HG03066 (cell line): Measurements from ENCODE around the gene DPF1.
"Not testable (repeated sequence)": the region's sequence is repeated elsewhere in the genome, so short reads cannot be mapped to it uniquely, and the experiment has no call there.

ENCODE experiments used
- ATAC-seq: cut with Tn5 transposase; IDR thresholded peaks from one replicate; pipeline ENCODE4 v1.9.1; 2021; ENCODE audit warnings: low read depth; ENCODE audit not compliant: unreplicated experiment

DPF1 gene

GRCh38 chr19:38224014-38224862, at the start of gene DPF1:
TSS of gene DPF1 (minus strand) at chr19:38224222. CDS start at chr19:38224142, 80 bp downstream.
- ATAC-seq, result peak; percentile 71

- no peak for ATAC-seq
Measured at GRCh38 chr19:38273499-38273898, 49.5 kb upstream of the DPF1 start.

- no peak for ATAC-seq
Measured at GRCh38 chr19:38270587-38271167, 46.7 kb upstream of the DPF1 start.

GRCh38 chr19:38268539-38268938, 44.5 kb upstream of the DPF1 start:
- ATAC-seq, result no peak

GRCh38 chr19:38267761-38268483, 43.9 kb upstream of the DPF1 start:
- no peak for ATAC-seq

- ATAC-seq, result no peak
Measured at GRCh38 chr19:38266981-38267597, 43.1 kb upstream of the DPF1 start.

- no peak for ATAC-seq
Measured at GRCh38 chr19:38265921-38266429, 42.0 kb upstream of the DPF1 start.

GRCh38 chr19:38265213-38265861, 41.3 kb upstream of the DPF1 start:
- ATAC-seq, result no peak

- ATAC-seq, result no peak
Measured at GRCh38 chr19:38264486-38265212, 40.6 kb upstream of the DPF1 start, which contains the start of gene SPINT2. TSS of gene SPINT2 (plus strand) at chr19:38264573. CDS start at chr19:38264893, 320 bp downstream.

- no peak for ATAC-seq
Measured at GRCh38 chr19:38263689-38264485, 39.9 kb upstream of the DPF1 start.

GRCh38 chr19:38262585-38263268, 38.7 kb upstream of the DPF1 start:
- no peak for ATAC-seq

- ATAC-seq, result not testable (repeated sequence)
Measured at GRCh38 chr19:38261942-38262341, 37.9 kb upstream of the DPF1 start.

- ATAC-seq, result no peak
Measured at GRCh38 chr19:38255383-38256014, 31.5 kb upstream of the DPF1 start.

- no peak for ATAC-seq
Measured at GRCh38 chr19:38253788-38254187, 29.8 kb upstream of the DPF1 start.

- no peak for ATAC-seq
Measured at GRCh38 chr19:38252941-38253691, 29.1 kb upstream of the DPF1 start.

- no peak for ATAC-seq
Measured at GRCh38 chr19:38252385-38252784, 28.4 kb upstream of the DPF1 start.

GRCh38 chr19:38251564-38252051, 27.6 kb upstream of the DPF1 start:
- no peak for ATAC-seq
